Keratinocyte (primary cell): ENCODE results near the gene RBBP5.

ENCODE experiments used
- EZH2 ChIP-seq: IDR thresholded peaks from one replicate; pipeline ENCODE4 v1.6.1; 2012; ENCODE audit warnings: inconsistent platforms, mild to moderate bottlenecking, low read length, moderate library complexity
- TF ChIP-seq, protein P1 (sequence below), 3 experiments: IDR thresholded peaks in 1 of 3; conservative IDR thresholded peaks in 1 of 3; optimal IDR thresholded peaks in 1 of 3; 2 replicates in 2 of 3; 3 replicates in 1 of 3; pipeline versions ENCODE3 to v1.5.1; 2011; ENCODE audit warnings: low read length in 3 of 3, mild to moderate bottlenecking in 3 of 3, moderate library complexity in 2 of 3, control low read depth in 1 of 3, inconsistent platforms in 1 of 3; ENCODE audit not compliant: insufficient read depth in 2 of 3; ENCODE audit errors: extremely low read depth in 1 of 3

DNA sequence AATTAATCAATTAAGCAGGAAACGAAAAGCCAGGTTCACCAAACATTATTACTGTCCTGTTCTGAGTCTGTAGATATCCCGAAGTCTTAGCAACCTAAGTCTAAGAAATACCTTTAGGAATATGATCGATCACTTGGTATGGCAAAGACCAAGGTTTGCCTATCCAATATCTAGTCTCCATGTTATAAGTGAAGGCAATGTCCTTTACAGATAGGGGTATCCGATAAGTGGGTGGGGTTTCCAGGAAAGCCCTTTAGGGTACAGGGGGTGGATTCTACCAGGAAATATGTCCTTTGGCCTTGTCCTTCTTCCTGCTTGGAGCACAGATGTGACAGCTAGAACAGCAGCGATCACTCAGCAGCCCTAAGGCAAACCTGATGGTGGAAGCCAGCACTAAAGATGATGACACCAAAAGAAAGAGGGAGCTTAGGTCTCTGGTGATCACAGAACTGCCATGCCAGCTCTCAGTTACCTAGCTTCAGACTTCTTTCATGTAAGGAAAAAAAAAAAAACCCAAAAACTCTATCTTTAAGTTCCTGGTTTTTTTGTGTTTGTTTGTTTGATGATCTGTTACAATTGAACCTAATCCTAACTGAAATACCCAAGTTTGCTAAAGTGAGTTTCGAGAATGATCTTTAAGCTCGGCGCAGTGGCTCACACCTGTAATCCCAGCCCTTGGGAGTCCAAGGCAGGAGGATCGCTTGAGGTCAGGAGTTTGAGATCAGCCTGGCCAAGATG, 48.9 kb upstream of the RBBP5 start:
- TF ChIP-seq, protein P1, sequence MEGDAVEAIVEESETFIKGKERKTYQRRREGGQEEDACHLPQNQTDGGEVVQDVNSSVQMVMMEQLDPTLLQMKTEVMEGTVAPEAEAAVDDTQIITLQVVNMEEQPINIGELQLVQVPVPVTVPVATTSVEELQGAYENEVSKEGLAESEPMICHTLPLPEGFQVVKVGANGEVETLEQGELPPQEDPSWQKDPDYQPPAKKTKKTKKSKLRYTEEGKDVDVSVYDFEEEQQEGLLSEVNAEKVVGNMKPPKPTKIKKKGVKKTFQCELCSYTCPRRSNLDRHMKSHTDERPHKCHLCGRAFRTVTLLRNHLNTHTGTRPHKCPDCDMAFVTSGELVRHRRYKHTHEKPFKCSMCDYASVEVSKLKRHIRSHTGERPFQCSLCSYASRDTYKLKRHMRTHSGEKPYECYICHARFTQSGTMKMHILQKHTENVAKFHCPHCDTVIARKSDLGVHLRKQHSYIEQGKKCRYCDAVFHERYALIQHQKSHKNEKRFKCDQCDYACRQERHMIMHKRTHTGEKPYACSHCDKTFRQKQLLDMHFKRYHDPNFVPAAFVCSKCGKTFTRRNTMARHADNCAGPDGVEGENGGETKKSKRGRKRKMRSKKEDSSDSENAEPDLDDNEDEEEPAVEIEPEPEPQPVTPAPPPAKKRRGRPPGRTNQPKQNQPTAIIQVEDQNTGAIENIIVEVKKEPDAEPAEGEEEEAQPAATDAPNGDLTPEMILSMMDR (optimal IDR thresholded peaks at IDR 0.05 in 1 of 3, IDR thresholded peaks at IDR 0.05 in 1 of 3, conservative IDR thresholded peaks at IDR 0.05 in 1 of 3; ENCODE audit: extremely low read depth in 1 of 3, insufficient read depth in 2 of 3, low read length in 3 of 3) = no peak
- no peak for TF ChIP-seq EZH2
